SH-SY5Y (cell line): ENCODE data around the gene LTBP1.

ENCODE experiments used
- GATA2 ChIP-seq: IDR thresholded peaks from 2 replicates; pipeline ENCODE4 v1.6.1; 2011; ENCODE audit warnings: mild to moderate bottlenecking, low read depth, low read length
- GATA3 ChIP-seq: IDR thresholded peaks from 2 replicates; pipeline ENCODE4 v1.6.1; 2011; ENCODE audit warnings: low read depth, mild to moderate bottlenecking, low read length, moderate library complexity

The LTBP1 gene

DNA sequence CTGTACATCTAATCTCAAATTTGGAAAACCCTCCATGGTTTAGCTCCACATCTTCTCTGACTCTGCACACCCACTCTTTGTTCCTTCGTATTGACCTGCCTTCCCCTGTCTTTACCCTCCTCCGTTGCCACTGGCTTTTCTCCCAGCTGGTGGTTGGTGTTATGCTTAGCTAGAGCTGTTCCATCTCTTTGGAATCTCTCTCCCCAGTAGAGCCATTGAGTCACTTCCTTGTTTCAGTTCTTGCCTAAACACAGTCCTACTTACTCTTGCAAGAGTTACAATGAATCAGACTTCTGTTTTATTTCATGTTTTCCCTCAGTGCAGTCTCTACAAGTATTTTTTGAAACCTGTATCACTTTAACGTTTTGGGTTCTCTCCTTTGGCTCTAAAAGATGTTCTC, 263.9 kb downstream of the LTBP1 start:
- no peak for TF ChIP-seq GATA2
- no peak for TF ChIP-seq GATA3

DNA sequence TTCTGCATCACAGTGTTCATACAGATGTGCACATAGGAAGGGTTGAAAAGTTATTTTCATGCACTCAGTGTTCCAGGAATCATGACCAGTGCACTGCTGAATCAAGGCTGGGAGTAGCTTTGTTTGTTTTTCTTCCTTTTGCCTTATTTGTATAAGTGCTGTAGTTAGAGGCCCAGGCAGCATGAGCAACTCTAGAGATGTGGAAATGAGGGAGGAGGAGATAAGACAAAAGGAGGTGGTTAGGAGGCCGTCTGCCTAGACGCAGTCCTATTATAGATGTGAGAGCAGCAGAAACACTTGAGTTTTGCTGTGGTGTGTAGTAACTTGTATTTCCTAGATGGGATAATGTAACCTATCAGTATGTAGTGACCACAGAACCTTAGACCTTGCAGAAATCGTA, 265.4 kb downstream of the LTBP1 start:
- no peak for TF ChIP-seq GATA3
- no peak for TF ChIP-seq GATA2

DNA sequence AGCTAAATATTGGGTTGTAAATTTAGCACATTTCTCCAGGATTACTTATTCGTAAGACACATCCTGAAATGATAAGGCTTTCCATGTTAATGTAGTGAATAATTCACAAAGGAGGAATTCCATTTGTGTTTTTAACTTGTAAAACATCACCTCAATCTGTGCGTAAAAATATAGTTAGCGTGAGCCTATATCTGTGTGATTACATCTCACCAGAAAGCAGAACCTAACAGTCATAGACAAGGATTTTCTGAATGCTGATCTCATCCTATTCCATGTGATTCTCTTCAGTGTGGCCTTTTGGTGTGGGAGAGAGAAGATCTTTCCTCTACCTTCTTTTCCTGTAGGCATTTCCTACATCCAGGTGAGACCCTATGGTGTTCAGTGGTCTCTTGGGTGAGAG, 266.5 kb downstream of the LTBP1 start:
- TF ChIP-seq GATA3 = no peak
- TF ChIP-seq GATA2 = no peak

DNA sequence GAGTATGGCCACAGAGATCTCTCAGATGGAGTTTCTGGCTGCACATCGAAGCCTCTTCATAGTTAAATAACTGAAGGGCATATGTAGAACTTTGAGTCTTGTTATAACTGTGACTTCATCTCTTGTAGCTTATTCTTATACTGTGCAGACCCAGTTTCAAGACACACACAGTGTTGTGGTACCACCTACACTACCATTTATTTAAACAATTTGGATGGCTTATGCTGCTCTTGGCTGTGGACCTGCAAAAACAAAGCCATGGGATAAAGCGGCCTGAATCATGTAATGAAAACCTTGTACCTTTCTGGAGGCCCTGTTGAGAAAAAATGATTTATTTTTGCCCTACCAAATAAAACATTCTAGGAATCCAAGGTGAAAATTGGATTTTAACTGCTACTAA, 266.9 kb downstream of the LTBP1 start:
- TF ChIP-seq GATA2 (no peak), GATA3 (no peak)

DNA sequence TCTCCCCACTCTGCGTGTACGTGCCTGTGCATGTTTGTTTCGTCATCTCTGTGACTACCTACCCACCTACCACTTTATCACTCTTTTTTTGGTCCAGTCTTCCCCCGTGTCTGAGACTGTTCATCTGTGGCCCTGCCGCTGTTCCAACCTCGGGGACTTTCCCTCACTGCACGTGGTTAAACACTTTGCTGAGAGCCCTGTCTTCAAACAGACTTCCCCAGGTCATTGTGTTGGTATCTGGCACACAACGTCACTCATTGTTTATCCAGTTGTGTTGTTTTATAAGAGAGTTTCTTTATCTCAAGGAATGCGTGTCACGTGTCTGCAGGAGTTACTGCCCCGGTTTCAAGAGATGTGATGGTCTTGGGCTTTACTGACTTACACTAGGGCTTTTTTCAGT, 267.7 kb downstream of the LTBP1 start:
- TF ChIP-seq GATA2 = no peak
- TF ChIP-seq GATA3 = no peak

DNA sequence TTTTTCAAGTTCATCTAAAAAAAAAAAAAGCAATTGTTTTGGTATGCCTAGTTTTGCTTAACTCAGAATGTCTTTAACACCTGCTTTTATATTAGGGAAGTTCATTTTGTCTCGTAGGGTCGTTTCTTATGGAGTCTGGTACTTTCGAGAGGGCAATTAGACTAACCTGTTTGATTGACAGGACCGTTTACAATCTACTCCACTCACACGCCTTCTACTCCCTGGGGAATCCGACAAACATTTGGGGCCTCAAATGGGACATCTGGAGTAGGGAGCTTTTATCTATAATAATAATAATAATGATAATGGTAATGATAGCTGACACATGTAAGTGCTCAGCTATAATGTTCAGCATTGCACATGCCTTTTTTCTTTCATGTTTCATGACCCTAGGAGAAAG, 268.1 kb downstream of the LTBP1 start:
- TF ChIP-seq GATA3 (no peak), GATA2 (no peak)

DNA sequence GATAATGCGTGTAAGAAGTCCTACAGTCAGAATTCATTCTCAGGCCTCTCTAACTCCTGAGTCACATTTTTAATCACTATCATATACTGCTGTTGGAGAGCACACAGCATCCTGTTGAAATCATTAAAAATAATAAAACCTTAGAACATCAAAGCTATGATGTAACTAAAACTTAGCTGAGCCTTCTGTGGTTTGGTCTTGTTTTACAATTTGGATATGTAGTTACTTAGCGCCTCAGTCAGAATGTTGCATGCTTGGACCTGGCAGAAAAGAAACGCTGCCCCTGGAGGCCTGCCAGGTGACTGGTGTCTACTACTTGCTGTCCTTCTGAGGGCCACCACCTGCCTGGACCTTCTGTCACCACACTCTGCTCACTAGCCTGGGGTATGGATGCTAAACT, 268.5 kb downstream of the LTBP1 start:
- TF ChIP-seq GATA2 = no peak
- no peak for TF ChIP-seq GATA3

DNA sequence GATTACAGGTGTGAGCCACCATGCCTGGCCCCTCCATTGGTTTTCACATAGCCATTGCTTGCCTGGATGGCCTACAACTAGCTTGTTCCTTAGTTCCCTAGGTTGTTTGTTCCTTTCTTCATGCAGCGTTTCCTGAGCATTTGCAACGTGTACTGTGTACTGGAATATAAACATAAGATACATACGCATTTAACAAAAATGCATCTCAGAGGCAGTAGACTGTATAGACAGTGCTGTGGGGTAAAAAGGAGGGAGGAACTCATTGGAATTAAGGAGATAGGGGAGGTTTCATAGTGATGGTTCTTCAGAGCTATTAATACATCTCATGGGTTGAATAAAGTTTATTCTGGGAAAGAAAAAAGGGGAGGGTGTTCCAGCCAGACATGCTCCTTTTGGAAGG, 269.2 kb downstream of the LTBP1 start:
- TF ChIP-seq GATA3 (no peak), GATA2 (no peak)

DNA sequence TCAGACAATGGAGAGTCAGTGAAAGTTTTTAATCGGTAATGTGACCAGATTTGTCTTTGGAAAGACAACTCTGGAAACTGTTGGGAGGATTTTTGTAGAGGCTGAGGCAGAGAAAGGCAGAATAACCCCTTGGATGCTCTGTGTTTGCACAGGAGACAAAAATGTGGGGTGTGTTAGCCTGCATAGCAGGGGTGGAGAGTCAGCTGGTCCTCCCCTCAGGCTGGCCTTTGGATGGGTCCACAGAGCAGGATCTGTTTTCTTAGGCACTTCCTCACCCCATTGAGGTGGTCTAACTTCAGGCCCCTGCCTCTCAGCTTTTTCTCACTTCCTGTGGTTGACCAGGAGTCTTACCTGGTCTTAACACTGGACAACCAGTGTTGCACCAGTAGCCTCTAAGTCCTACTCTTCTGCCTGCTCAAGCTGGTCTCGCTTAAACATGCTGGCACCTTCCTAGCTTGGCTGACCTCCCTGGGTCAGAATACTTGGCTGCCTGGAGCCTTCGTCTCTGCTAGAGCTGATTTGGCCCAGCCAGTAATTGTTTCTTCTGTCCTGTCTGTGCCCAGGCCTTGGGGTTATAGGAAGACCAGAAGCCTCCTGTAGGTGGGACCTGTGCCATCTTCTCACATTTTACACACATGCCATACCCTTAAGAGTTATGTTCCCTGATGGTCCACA, 269.9 kb downstream of the LTBP1 start:
- TF ChIP-seq GATA2 = no peak
- TF ChIP-seq GATA3 = no peak

DNA sequence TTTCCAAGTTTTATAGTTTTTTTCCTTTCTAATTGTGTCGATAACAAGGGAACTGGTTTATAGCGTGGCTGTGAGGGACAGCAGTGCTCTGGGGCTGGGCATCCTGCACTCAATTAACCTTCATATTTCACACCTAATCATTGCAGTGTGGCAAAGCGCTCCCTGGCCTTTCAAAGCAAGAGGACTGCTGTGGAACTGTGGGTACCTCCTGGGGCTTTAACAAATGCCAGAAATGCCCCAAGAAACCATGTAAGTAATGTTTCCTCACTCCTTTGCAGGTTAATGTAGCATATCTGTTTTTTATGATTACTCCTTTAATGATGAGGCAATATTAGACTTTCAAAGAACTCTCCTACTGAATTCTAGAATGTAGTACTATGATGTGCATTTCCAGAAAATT, 270.7 kb downstream of the LTBP1 start:
- TF ChIP-seq GATA3 = no peak
- no peak for TF ChIP-seq GATA2

DNA sequence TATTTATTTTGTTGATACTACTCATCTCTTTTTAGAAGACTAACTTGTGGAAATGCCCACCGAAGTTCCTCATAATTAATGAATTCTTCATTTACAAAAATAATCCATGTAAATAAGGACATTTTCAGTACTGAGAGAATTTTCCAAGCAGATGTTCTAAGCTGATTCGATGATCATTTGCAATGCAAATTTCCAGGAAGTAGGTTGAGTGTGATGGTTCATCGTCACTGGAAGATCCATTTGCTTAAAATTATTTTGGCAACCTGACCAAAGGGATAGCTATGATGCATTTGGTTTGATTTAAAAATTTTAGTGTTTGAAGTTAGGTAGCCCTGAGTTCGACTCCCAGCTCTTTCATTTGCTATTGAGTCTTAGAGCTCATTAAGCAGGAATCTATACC, 272.4 kb downstream of the LTBP1 start:
- TF ChIP-seq GATA2 = no peak
- TF ChIP-seq GATA3 = no peak

DNA sequence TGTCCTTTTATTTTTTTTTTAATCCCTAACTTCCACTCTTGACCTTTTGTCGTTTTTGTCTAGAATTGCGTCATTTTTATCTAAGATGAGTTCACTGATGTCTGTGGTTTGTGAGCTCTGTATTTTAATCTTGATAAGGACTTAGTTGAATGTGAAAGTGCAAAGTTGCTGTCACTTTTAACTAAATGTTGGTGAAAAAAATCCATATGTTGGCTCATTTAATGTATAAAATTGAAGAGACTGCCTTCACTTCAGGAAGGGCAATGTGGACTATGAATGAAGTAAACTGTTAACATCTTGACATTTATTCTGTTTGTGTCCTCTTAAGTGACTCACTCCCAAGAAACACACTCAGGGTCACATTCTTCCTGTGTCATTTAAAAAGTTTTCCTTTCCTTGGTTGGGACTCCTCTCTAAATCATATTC, 273.1 kb downstream of the LTBP1 start:
- TF ChIP-seq GATA2 (no peak), GATA3 (no peak)

DNA sequence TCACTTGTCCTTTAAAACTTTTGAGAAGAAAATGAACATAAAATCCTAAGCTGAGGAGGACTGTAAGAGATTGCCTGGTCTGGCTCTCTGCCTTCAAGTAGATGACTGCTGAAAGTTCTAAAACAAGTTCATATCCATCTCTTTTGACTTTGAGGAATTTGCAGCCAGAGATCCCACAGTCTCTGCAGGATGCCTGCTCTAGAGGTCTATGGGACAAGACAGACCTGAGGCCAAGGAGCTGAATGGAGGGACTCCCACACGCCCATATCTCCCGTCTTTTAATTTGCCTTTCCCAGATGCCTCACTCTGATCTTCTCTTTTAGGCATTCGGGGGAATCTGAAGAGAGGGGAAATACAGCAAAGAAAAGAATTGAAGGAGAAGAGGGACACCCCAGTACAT, 273.8 kb downstream of the LTBP1 start:
- no peak for TF ChIP-seq GATA2

DNA sequence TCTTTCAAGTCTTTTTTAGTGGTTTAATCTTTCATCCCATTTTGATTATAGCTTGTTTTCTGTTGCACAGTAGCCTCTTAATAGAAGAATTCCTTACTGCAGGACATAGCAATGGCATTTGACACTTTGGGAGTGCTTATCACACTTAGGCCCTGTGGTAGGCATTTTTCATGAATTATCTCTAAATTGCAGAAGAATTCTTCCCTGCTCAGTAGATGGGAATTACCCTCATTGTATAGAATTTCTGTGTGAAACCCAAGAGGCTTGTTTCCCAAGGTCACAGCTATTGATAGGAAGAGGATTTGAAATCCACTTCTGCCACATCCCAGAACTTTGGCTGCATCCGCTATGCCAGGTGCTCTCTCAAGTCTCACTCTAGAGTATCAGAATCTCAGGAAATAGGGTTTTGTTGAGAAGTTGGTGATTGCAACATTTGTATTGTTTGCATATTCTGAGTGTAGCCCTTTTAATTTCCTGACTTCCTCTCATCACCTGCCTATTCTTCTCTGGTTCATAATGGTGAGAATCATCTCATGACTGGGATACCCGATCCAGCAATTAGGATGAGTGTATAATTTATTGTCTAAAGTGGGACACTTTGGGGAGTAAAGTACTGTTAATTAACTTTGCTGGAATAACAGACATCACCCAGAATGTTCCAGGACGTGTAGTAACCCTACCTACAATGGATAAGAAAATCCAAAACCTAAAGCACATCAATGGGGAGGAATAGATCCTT, 274.5 kb downstream of the LTBP1 start:
- no peak for TF ChIP-seq GATA2
- no peak for TF ChIP-seq GATA3

DNA sequence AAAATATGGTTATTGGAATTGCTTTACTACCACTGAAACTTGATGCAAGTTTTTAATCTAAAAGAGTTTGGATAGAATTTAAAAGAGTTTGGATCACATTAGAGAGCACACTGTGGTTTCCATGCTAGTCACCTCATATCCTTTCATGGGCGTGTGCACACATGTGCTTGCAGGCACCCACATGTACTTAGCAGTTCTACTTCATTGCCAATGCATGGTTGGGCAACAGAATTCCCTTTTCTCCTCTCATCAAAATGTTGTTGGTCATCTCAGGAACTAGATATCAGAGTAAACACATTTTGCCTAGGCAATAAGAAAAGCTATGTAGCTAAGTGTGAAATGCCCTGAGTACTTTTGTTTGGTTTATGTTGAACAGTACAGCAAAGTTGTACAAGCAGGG, 275.6 kb downstream of the LTBP1 start:
- no peak for TF ChIP-seq GATA2
- TF ChIP-seq GATA3 = no peak

DNA sequence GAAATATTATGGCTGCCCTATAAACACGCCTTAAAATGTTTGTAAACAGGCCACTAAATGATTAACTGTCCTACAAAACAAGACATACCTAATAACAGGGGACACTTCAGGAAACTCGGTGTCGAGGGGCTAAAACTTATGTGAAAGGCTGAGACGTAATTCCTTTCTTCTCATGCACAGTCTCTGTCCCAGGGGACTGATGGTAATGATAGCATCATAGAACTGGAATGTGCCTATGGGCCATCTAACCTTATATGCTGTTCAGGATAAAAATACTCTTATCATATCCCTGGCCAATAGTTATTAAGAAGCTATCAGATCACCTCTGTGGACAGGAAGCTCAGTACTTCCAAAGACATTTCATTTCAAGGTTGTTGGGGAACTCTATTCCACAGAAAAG, 277.1 kb downstream of the LTBP1 start:
- TF ChIP-seq GATA3 (no peak), GATA2 (no peak)

DNA sequence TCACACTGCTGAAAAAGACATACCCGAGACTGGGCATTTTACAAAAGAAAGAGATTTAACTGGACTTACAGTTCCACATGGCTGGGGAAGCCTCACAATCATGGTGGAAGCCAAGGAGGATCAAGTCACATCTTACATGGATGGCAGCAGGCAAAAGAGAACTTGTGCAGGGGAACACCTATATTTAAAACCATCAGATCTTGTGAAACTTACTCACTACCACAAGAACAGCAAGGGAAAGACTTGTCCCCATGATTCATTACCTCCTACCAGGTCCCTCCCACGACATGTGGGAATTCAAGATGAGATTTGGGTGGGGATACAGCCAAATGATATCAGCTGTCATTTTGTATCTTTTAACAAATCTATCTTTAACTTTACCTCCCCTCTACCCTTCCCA, 278.6 kb downstream of the LTBP1 start:
- no peak for TF ChIP-seq GATA3
- TF ChIP-seq GATA2 = no peak
